ENCODE measurements around the gene RBM20.
"Not testable (repeated sequence)": the region's sequence is repeated elsewhere in the genome, so short reads cannot be mapped to it uniquely, and the experiment has no call there.

RBM20 gene

GRCh38 chr10:110643653-110644597, at the start of gene RBM20:
RBM20 (plus strand) TSS chr10:110644336; CDS start chr10:110644455, 119 bp downstream.
- peak; percentile 11 for DNase-seq

- DNase-seq, result no peak
These were observed 46.7 kb upstream of the RBM20 start for GRCh38 chr10:110597476-110597875.

- no peak for DNase-seq
These were observed 43.5 kb upstream of the RBM20 start for GRCh38 chr10:110600487-110601101.

- no peak for DNase-seq
These were observed 42.6 kb upstream of the RBM20 start for GRCh38 chr10:110601581-110601980.

GRCh38 chr10:110608087-110608486, 36.0 kb upstream of the RBM20 start:
- no peak for DNase-seq

- DNase-seq, result no peak
These were observed 34.5 kb upstream of the RBM20 start for GRCh38 chr10:110609605-110610004.

GRCh38 chr10:110610308-110610774, 33.8 kb upstream of the RBM20 start:
- DNase-seq, result peak; percentile 36

- DNase-seq, result not testable (repeated sequence)
These were observed 33.4 kb upstream of the RBM20 start for GRCh38 chr10:110610781-110611180.

GRCh38 chr10:110612087-110612486, 32.0 kb upstream of the RBM20 start:
- DNase-seq, result no peak

- DNase-seq, result no peak
These were observed 31.5 kb upstream of the RBM20 start for GRCh38 chr10:110612629-110613028.

- no peak for DNase-seq
These were observed 30.7 kb upstream of the RBM20 start for GRCh38 chr10:110613341-110613995.

GRCh38 chr10:110613996-110614495, 30.1 kb upstream of the RBM20 start:
- DNase-seq, result no peak

- DNase-seq, result no peak
These were observed 28.9 kb upstream of the RBM20 start for GRCh38 chr10:110615057-110615747.

GRCh38 chr10:110616493-110617033, 27.6 kb upstream of the RBM20 start:
- DNase-seq, result no peak

GRCh38 chr10:110617425-110618229, 26.5 kb upstream of the RBM20 start:
- no peak for DNase-seq

GRCh38 chr10:110618230-110618610, 25.9 kb upstream of the RBM20 start:
- DNase-seq, result no peak

- DNase-seq, result no peak
These were observed 24.4 kb upstream of the RBM20 start for GRCh38 chr10:110619514-110620397.

GRCh38 chr10:110620398-110620719, 23.8 kb upstream of the RBM20 start:
- DNase-seq, result no peak

GRCh38 chr10:110623316-110623715, 20.8 kb upstream of the RBM20 start:
- not testable (repeated sequence) for DNase-seq

- no peak for DNase-seq
These were observed 18.7 kb upstream of the RBM20 start for GRCh38 chr10:110625356-110625894.
